Measurements from ENCODE around the gene BPIFB4. TPM values are rescaled to one million over a fixed set of nuclear protein-coding genes. Genes with fewer than 3 reads are reported as not detected.

BPIFB4 gene
- total RNA-seq, 1 experiment from 2014 or later, result not detected

DNA sequence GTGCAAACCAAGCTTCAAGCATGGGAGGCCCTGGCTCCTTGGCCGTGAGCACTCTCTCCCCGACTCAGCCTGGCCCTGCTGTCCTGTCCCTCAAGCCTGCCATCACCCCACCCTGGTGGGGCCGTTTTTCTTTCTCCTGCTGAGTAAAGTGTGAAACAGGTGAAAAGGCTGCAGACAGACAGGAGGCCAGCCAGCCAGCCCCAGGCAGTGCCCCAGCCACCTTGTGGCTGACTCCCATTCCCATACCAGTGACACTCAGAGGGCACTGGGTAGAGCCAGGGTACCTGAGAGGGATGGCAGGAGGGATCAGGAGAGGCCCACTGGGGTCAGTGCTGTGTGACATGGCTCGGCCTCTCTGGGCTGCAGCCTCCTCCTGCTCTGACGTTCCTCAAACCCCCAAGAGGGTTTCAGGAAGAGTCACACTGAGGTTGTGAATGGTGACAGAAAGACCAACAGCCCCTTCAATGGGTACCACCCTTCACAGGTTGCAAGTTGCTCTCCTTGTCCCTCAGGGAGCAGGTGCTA, 52.6 kb downstream of the BPIFB4 start:
- in situ Hi-C loops (cut with HindIII; ENCODE audit: low pct_unique_long_range_greater_than_20kb, low sequenced_read_pairs), result no loop called here
- Histone ChIP-seq H3K9me3 (ENCODE audit: control insufficient read depth, insufficient read depth, low read depth, low read length) (no peaks in the 10 kb centered on the region), H3K27ac (ENCODE audit: low read length) (no peak overlapping the region), H3K4me1 (ENCODE audit: control insufficient read depth, insufficient read depth, low read length) (no peaks in the 10 kb centered on the region), H3K27me3 (ENCODE audit: control insufficient read depth, insufficient read depth, low read length) (no peaks in the 10 kb centered on the region; the same call in 1 of the 2 replicates), H3K4me3 (ENCODE audit: low read depth in 2 of 2, low read length in 2 of 2) (no peak overlapping the region), H3K36me3 (ENCODE audit: control insufficient read depth, insufficient read depth, low read length) (no peaks in the 10 kb centered on the region)
- BruUV-seq (replicated peaks), result no TSS peak
- POLR2A ChIA-PET, result no interaction called here
- TF ChIP-seq TCF7L2 (IDR thresholded peaks at IDR 0.05; ENCODE audit: low read depth, low read length), result no peak
- no peak for TF ChIP-seq SIN3A (IDR thresholded peaks at IDR 0.05; ENCODE audit: borderline replicate concordance, insufficient read depth, low read depth, low read length)
- TF ChIP-seq, protein P1, sequence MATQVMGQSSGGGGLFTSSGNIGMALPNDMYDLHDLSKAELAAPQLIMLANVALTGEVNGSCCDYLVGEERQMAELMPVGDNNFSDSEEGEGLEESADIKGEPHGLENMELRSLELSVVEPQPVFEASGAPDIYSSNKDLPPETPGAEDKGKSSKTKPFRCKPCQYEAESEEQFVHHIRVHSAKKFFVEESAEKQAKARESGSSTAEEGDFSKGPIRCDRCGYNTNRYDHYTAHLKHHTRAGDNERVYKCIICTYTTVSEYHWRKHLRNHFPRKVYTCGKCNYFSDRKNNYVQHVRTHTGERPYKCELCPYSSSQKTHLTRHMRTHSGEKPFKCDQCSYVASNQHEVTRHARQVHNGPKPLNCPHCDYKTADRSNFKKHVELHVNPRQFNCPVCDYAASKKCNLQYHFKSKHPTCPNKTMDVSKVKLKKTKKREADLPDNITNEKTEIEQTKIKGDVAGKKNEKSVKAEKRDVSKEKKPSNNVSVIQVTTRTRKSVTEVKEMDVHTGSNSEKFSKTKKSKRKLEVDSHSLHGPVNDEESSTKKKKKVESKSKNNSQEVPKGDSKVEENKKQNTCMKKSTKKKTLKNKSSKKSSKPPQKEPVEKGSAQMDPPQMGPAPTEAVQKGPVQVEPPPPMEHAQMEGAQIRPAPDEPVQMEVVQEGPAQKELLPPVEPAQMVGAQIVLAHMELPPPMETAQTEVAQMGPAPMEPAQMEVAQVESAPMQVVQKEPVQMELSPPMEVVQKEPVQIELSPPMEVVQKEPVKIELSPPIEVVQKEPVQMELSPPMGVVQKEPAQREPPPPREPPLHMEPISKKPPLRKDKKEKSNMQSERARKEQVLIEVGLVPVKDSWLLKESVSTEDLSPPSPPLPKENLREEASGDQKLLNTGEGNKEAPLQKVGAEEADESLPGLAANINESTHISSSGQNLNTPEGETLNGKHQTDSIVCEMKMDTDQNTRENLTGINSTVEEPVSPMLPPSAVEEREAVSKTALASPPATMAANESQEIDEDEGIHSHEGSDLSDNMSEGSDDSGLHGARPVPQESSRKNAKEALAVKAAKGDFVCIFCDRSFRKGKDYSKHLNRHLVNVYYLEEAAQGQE (IDR thresholded peaks at IDR 0.05; ENCODE audit: insufficient read depth in 1 of 2, low read depth in 2 of 2, low read length in 1 of 2), result no peak
- no peak for TF ChIP-seq POLR2AphosphoS5 (IDR thresholded peaks at IDR 0.05; ENCODE audit: low read depth, low read length)
- TF ChIP-seq, protein P2, sequence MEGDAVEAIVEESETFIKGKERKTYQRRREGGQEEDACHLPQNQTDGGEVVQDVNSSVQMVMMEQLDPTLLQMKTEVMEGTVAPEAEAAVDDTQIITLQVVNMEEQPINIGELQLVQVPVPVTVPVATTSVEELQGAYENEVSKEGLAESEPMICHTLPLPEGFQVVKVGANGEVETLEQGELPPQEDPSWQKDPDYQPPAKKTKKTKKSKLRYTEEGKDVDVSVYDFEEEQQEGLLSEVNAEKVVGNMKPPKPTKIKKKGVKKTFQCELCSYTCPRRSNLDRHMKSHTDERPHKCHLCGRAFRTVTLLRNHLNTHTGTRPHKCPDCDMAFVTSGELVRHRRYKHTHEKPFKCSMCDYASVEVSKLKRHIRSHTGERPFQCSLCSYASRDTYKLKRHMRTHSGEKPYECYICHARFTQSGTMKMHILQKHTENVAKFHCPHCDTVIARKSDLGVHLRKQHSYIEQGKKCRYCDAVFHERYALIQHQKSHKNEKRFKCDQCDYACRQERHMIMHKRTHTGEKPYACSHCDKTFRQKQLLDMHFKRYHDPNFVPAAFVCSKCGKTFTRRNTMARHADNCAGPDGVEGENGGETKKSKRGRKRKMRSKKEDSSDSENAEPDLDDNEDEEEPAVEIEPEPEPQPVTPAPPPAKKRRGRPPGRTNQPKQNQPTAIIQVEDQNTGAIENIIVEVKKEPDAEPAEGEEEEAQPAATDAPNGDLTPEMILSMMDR (IDR thresholded peaks at IDR 0.05), result no peak
- CTCF ChIA-PET, result no interaction called here
- ATAC-seq, result no peak; the same call in 1 of the 2 replicates
- DNase-seq (ENCODE audit: low read depth, low spot score), result no peak
- intact Hi-C loops (cut with micrococcal nuclease; ENCODE audit: unreplicated experiment), result no loop called here

DNA sequence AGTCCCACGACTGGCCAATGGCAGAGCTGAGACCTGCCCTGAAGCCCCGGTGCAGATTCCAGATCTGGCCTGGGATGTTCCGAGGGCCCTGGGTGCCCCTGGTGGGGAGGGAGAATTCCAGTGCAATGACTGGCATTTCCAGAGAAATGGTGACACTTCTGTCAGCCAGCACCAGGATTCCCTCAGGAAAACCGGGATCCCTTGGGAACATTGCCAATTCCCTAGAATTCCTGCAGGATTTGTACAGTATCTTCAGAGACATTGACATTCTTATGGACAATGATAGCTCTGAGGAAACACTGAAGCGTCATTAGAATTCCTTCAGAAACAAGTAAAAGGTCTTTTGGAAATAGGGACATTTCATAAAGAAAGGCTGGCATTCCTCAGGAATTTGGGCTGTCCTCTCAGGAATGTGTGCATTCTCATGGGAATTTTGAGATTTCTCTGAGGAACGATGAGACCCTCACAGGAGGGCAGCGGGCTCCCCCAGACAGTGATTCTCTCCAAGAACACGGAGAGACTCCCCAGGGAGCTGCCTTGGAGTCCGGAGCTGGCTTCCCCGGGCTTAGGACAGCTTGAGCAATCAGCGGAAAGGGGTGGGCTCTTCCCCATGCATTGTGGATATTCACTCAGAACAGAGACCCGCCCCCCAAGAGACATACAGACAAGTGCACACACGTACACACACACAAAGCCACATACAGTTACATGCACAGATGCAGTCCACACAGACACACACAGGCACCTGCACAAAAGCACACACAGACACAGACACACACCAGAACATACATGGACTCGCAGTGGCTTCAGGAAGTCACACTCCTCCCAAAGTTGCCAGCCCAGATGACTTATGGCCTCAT, 53.3 kb downstream of the BPIFB4 start:
- no peak overlapping the region for H3K4me3 ChIP-seq (ENCODE audit: low read depth in 2 of 2, low read length in 2 of 2)
- intact Hi-C loops (cut with micrococcal nuclease; ENCODE audit: unreplicated experiment) (no loop called here), in situ Hi-C loops (cut with HindIII; ENCODE audit: low pct_unique_long_range_greater_than_20kb, low sequenced_read_pairs) (no loop called here)
- no peak for DNase-seq (ENCODE audit: low read depth, low spot score)
- no TSS peak for BruUV-seq (replicated peaks)
- no peak overlapping the region for H3K27ac ChIP-seq (ENCODE audit: low read length)
- no peaks in the 10 kb centered on the region for H3K4me1 ChIP-seq (ENCODE audit: control insufficient read depth, insufficient read depth, low read length)
- no peak for TF ChIP-seq POLR2AphosphoS5 (IDR thresholded peaks at IDR 0.05; ENCODE audit: low read depth, low read length)
- TF ChIP-seq, protein P2 (IDR thresholded peaks at IDR 0.05), result no peak
- TF ChIP-seq, protein P1 (IDR thresholded peaks at IDR 0.05; ENCODE audit: insufficient read depth in 1 of 2, low read depth in 2 of 2, low read length in 1 of 2), result no peak
- no peak for TF ChIP-seq TCF7L2 (IDR thresholded peaks at IDR 0.05; ENCODE audit: low read depth, low read length)
- ATAC-seq, result peak; percentile 44; the same call in 1 of the 2 replicates
- ChIA-PET POLR2A (no interaction called here), CTCF (no interaction called here)
- H3K27me3 ChIP-seq (ENCODE audit: control insufficient read depth, insufficient read depth, low read length), result no peaks in the 10 kb centered on the region; the same call in 1 of the 2 replicates
- no peaks in the 10 kb centered on the region for H3K36me3 ChIP-seq (ENCODE audit: control insufficient read depth, insufficient read depth, low read length)
- H3K9me3 ChIP-seq (ENCODE audit: control insufficient read depth, insufficient read depth, low read depth, low read length), result no peaks in the 10 kb centered on the region
